Subcutaneous abdominal adipose tissue (tissue), 5 donors: ENCODE measurements around the gene RPS10.
"Not testable (repeated sequence)": the region's sequence is repeated elsewhere in the genome, so short reads cannot be mapped to it uniquely, and the experiment has no call there.

Experiments used
- H3K27ac ChIP-seq: one replicate; pipeline ENCODE4 v1.7.0; 2013; ENCODE audit warnings: low read depth, mild to moderate bottlenecking, inconsistent platforms, low read length, moderate library complexity
- H3K27me3 ChIP-seq, 5 donors: one replicate each; pipeline ENCODE4 v1.7.0; 2013; ENCODE audit warnings: low read length in 5 of 5, inconsistent platforms in 1 of 5; ENCODE audit not compliant: control insufficient read depth in 5 of 5, insufficient read depth in 4 of 5
- H3K36me3 ChIP-seq, 5 donors: one replicate each; pipeline ENCODE4 v1.7.0; 2013; ENCODE audit warnings: low read length in 5 of 5; ENCODE audit not compliant: control insufficient read depth in 5 of 5, insufficient read depth in 5 of 5
- H3K4me1 ChIP-seq, 5 donors: one replicate each; pipeline ENCODE4 v1.7.0; 2013; ENCODE audit warnings: low read length in 5 of 5, mild to moderate bottlenecking in 3 of 5, moderate library complexity in 1 of 5; ENCODE audit not compliant: control insufficient read depth in 5 of 5, insufficient read depth in 5 of 5
- H3K4me3 ChIP-seq, 5 donors: one replicate each; pipeline ENCODE4 v1.7.0; 2013; ENCODE audit warnings: low read length in 5 of 5, low read depth in 1 of 5
- H3K9ac ChIP-seq, 5 donors: one replicate each; pipeline ENCODE4 v1.7.0; 2013; ENCODE audit warnings: low read length in 5 of 5, mild to moderate bottlenecking in 4 of 5, moderate library complexity in 3 of 5
- H3K9me3 ChIP-seq, 5 donors: one replicate each; pipeline ENCODE4 v1.7.0; 2013; ENCODE audit warnings: low read length in 5 of 5; ENCODE audit not compliant: control insufficient read depth in 5 of 5
- donor health status: healthy.
- donor health status: healthy.
- donor health status: healthy.
- donor health status: healthy.
- donor health status: healthy.

RPS10 gene

GRCh38 chr6:34375833-34376232, 50.0 kb downstream of the RPS10 start:
- Histone ChIP-seq H3K9ac (no peak overlapping the region), H3K27me3 (no peaks in the 10 kb centered on the region), H3K4me1 (peaks cover 0 to 19% (median 12%) of the 10 kb centered on the region in 5 donors), H3K9me3 (no peaks in the 10 kb centered on the region), H3K36me3 (no peaks in the 10 kb centered on the region), H3K27ac (no peak overlapping the region), H3K4me3 (no peak overlapping the region)

DNA sequence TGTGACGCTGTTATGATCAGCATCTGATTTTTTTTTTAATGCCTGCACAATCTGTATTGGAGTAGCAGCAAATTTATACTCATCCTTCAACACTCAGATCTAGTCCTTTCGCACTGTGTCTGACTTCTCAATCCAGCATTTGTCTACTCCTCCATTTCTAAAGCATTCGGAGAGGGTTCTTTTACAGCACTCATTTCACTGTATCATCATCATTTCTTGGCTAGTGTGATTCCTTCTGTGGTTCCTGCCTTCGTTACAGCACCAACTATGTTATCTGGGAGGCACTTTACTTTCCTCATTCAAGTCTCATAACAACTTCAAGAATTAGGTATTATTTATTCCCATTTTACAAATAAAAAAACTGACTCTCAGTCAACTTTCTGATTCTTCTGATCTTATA, 51.4 kb downstream of the RPS10 start:
- Histone ChIP-seq H3K4me3 (no peak overlapping the region), H3K27ac (no peak overlapping the region), H3K9ac (peak overlapping the region in 1 of 5 donors; percentile 11), H3K4me1 (peaks cover 0 to 28% (median 13%) of the 10 kb centered on the region in 5 donors), H3K9me3 (no peaks in the 10 kb centered on the region), H3K27me3 (no peaks in the 10 kb centered on the region), H3K36me3 (no peaks in the 10 kb centered on the region)

GRCh38 chr6:34374069-34374468, 51.8 kb downstream of the RPS10 start:
- H3K9me3 ChIP-seq: no peaks in the 10 kb centered on the region
- H3K36me3 ChIP-seq: no peaks in the 10 kb centered on the region
- H3K9ac ChIP-seq: peak overlapping the region in 1 of 5 donors; percentile 11
- no peak overlapping the region for H3K27ac ChIP-seq
- no peak overlapping the region for H3K4me3 ChIP-seq
- no peaks in the 10 kb centered on the region for H3K27me3 ChIP-seq
- peaks cover 0 to 28% (median 13%) of the 10 kb centered on the region in 5 donors for H3K4me1 ChIP-seq

GRCh38 chr6:34373511-34373910, 52.4 kb downstream of the RPS10 start:
- no peaks in the 10 kb centered on the region for H3K36me3 ChIP-seq
- H3K9me3 ChIP-seq: no peaks in the 10 kb centered on the region
- peaks cover 0 to 28% (median 13%) of the 10 kb centered on the region in 5 donors for H3K4me1 ChIP-seq
- H3K27me3 ChIP-seq: no peaks in the 10 kb centered on the region
- no peak overlapping the region for H3K4me3 ChIP-seq
- no peak overlapping the region for H3K9ac ChIP-seq
- no peak overlapping the region for H3K27ac ChIP-seq

- not testable (repeated sequence) for H3K27ac ChIP-seq, H3K4me3 ChIP-seq
- peaks cover 0 to 28% (median 13%) of the 10 kb centered on the region in 5 donors for H3K4me1 ChIP-seq
Measured at GRCh38 chr6:34371865-34372264, 54.0 kb downstream of the RPS10 start.

GRCh38 chr6:34370361-34370760, 55.5 kb downstream of the RPS10 start:
- H3K9me3 ChIP-seq: no peaks in the 10 kb centered on the region
- no peak overlapping the region for H3K4me3 ChIP-seq
- peaks cover 0 to 3% (median 0%) of the 10 kb centered on the region in 5 donors for H3K36me3 ChIP-seq
- H3K4me1 ChIP-seq: peaks cover 0 to 31% (median 16%) of the 10 kb centered on the region in 5 donors
- H3K27me3 ChIP-seq: no peaks in the 10 kb centered on the region
- H3K27ac ChIP-seq: no peak overlapping the region
- no peak overlapping the region for H3K9ac ChIP-seq

More at GRCh38 chr6:34371865-34372264, 54.0 kb downstream of the RPS10 start:
- not testable (repeated sequence) for H3K9ac ChIP-seq, H3K36me3 ChIP-seq, H3K9me3 ChIP-seq, H3K27me3 ChIP-seq

- H3K36me3 ChIP-seq: peaks cover 0 to 3% (median 0%) of the 10 kb centered on the region in 5 donors
- H3K4me1 ChIP-seq: peaks cover 0 to 29% (median 14%) of the 10 kb centered on the region in 5 donors
- no peak overlapping the region for H3K27ac ChIP-seq
Measured at GRCh38 chr6:34369385-34369784, 56.5 kb downstream of the RPS10 start.

More at GRCh38 chr6:34369385-34369784, 56.5 kb downstream of the RPS10 start:
- Histone ChIP-seq H3K9me3 (no peaks in the 10 kb centered on the region), H3K9ac (no peak overlapping the region), H3K27me3 (no peaks in the 10 kb centered on the region), H3K4me3 (no peak overlapping the region)
